ENCODE measurements around the gene ACSM2B.
"Not testable (repeated sequence)": the region's sequence is repeated elsewhere in the genome, so short reads cannot be mapped to it uniquely, and the experiment has no call there.

Gene ACSM2B

DNA sequence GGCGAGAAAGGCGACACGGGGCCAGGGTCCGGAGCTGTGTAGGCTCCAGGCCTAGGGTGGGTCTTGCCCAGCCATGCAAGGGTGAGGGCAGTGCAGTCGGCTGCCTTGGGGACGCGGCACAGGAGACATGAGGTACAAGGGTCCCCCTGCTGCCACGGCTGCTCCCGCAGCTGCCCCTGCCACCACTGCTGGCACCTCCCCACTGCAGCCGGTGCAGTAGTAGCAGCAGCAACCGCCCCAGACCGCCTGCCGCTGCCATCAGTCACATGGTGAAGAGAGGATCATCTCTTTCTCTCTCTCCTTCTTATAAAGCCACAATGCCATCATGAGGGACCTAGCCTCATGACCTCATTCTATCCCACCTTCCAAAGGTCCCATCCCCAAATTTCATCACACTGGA, 44.4 kb downstream of the ACSM2B start:
- not testable (repeated sequence) for DNase-seq

DNA sequence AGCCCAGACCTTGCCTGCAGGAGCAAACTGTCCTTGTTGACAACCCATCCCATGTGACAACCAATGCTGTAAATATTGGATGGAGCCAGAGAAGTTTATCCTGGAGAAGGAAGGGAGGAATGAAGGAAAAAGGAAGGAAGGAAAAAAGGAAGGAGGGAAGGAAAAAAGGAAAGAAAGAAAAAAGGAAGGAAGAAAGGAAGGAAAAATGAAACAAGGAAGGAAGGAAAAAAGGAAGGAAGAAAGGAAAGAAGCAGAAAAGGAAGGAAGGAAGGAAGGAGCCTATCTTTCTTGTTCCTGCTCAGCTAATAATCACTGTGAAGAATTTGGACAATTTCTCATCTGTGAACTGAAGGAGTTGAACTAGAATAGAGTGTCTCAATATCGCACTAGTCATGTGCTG, 56.1 kb downstream of the ACSM2B start:
- DNase-seq: no peak

DNA sequence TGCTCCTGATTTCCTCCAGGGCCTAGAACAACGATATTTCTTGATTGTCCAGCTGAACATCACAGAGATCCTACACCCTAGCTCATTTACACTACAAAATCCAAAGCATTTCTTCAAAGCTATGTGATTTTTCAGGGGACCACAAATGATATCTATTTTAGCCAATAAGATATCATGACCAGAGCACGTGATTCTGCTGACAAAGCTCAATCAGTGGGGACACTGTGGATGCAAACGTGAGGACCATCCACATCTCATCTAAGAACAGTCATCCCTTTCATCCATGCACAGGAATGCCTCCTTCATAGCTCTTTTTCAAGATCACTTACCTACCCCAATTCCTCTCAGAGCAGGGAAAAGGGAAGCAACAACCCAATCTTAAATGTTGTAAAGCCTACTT, 56.9 kb downstream of the ACSM2B start:
- no peak for DNase-seq

DNA sequence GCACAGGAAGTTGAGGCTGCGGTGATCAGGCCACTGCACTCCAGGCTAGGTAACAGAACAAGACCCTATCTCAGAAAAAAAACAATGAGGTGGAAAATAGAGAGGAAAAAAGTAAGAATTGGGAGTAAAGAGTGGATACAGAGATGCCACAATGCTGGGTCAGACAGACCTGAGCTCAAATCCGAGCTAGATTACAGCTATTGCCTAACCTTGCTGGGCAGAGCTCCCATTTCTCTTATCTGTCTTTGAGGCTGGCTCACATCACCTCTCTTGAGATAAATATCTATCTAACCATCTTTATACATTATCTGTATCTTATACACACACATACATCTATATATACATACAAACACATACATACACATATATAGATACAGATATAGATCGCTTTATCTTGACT, 59.0 kb downstream of the ACSM2B start:
- no peak for DNase-seq

DNA sequence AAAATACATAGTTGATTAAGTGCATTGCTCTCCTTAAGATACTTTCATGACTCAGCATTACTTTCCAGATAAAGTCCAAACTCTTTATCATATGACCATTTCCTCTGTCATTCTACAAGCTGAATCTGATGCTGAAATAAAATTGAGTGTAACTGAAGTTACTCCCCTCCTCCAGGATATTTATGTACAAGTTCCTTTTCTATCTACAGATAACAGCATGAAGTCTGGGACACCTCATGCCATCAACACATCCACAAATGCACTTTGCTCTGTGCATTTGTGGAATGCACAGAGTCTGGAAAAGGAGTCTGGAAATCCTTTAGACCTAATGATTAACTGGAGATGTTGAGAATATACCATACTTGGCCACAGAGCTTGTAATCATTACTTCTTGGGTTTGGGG, 60.5 kb downstream of the ACSM2B start:
- DNase-seq: no peak

DNA sequence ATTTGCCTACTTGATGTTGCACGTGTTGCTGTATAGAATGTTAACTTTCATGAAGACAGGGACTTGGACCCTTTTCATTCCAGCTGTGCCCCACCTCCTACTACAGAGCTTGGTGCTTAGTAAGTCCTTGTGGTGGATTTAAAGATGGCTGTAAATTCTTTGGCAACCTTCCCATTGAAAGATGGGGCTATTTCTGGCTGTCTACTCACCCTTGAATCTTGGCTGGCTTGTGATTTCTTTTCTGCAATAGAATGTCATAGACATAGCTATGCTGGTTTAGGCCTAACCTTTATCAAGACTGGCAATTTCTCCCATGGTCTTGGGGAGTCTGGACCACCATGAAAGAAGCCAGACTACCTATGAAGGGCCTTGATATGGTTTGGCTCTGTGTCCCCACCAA, 65.8 kb downstream of the ACSM2B start:
- no peak for DNase-seq

DNA sequence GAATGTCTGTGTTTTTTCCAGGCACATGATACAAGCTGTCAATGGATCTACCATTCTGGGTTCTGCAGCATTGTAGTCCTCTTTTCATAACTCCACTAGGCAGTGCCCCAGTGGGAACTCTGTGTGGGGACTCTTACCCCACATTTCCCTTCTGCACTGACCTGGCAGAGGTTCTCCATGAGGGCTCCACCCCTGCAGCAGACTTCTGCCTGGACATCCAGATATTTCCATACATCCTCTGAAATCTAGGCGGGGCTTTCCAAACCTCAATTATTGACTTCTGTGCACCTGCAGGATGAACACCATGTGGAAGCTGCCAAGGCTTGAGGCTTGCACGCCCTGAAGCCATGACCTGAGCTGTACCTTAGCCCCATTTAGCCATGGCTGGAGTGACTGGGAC, 68.9 kb downstream of the ACSM2B start:
- peak; percentile 2 for DNase-seq

DNA sequence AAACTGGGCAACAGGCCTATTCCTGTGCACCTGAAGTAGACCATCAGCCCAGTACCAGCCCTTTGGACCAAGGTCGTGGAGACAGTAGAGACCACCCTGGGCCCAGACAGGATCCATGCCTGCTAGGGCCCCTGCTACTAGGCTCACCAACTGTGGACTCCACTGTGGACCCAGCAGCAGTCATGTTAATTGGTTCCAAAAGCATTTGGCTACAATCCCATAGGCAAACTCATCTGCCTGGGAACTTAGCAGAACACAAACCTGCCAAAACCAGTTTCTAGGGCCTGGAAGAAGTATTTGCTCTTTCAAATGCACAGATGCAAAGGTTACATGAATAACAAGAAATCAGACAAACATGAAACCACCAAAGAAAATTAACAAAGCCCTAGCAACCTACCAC, 71.7 kb downstream of the ACSM2B start:
- DNase-seq: no peak

DNA sequence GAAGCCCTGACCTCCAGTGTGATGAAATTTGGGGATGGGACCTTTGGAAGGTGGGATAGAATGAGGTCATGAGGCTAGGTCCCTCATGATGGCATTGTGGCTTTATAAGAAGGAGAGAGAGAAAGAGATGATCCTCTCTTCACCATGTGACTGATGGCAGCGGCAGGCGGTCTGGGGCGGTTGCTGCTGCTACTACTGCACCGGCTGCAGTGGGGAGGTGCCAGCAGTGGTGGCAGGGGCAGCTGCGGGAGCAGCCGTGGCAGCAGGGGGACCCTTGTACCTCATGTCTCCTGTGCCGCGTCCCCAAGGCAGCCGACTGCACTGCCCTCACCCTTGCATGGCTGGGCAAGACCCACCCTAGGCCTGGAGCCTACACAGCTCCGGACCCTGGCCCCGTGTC, 84.7 kb downstream of the ACSM2B start:
- DNase-seq: not testable (repeated sequence)

DNA sequence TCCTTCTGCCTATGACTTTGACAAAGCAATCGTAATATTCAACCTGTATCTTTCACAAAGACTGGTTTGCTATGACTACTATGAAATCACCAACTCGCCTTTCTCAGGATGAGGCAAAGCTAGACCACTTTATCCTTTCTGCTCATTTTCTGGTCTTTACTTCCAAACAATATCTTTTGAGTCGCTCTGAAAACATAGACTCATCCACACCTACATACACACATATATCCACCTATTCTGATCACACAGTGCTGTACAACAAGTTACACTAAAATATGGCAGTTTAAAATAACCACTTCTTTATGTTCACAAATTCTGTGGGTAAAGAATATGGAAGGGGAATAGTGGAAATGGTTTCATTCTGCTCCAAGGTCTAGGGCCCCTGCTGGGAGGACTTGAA, 85.2 kb downstream of the ACSM2B start:
- not testable (repeated sequence) for DNase-seq

All from DMS53 (cell line).